Dedifferentiated amniotic fluid mesenchymal stem cell (primary cell): Measurements from ENCODE around the gene SSH2.

Experiments used
- DNase-seq: peaks from one replicate; pipeline ENCODE4 v3.0.0-alpha.2; 2016; ENCODE audit errors: extremely low spot score

SSH2 gene

GRCh38 chr17:29778956-29779811, 150.8 kb downstream of the SSH2 start:
- DNase-seq, result peak; percentile 59

GRCh38 chr17:29777663-29778062, 152.4 kb downstream of the SSH2 start:
- DNase-seq, result no peak

- no peak for DNase-seq
These were observed 154.0 kb downstream of the SSH2 start for GRCh38 chr17:29776026-29776425.

- DNase-seq, result no peak
These were observed 157.0 kb downstream of the SSH2 start for GRCh38 chr17:29772981-29773380.

- no peak for DNase-seq
These were observed 158.5 kb downstream of the SSH2 start for GRCh38 chr17:29771546-29771945.

- no peak for DNase-seq
These were observed 160.8 kb downstream of the SSH2 start for GRCh38 chr17:29769225-29769624.

- no peak for DNase-seq
These were observed 163.2 kb downstream of the SSH2 start for GRCh38 chr17:29766796-29767327.

- DNase-seq, result no peak
These were observed 165.3 kb downstream of the SSH2 start for GRCh38 chr17:29764748-29765147.

- no peak for DNase-seq
These were observed 165.8 kb downstream of the SSH2 start for GRCh38 chr17:29764217-29764616.

GRCh38 chr17:29763273-29763672, 166.8 kb downstream of the SSH2 start:
- DNase-seq, result no peak

GRCh38 chr17:29761040-29761761, 168.8 kb downstream of the SSH2 start:
- DNase-seq, result peak; percentile 68

- DNase-seq, result no peak
These were observed 169.6 kb downstream of the SSH2 start for GRCh38 chr17:29760279-29761039.

- no peak for DNase-seq
These were observed 171.8 kb downstream of the SSH2 start for GRCh38 chr17:29758255-29758654.

- no peak for DNase-seq
These were observed 172.2 kb downstream of the SSH2 start for GRCh38 chr17:29757788-29758187.

- no peak for DNase-seq
These were observed 176.1 kb downstream of the SSH2 start for GRCh38 chr17:29753845-29754439.

- DNase-seq, result no peak
These were observed 180.8 kb downstream of the SSH2 start for GRCh38 chr17:29749045-29749825.

GRCh38 chr17:29748400-29748799, 181.6 kb downstream of the SSH2 start:
- DNase-seq, result no peak

GRCh38 chr17:29747660-29748059, 182.4 kb downstream of the SSH2 start:
- no peak for DNase-seq

GRCh38 chr17:29746669-29747068, 183.4 kb downstream of the SSH2 start:
- no peak for DNase-seq

GRCh38 chr17:29744121-29744520, 185.9 kb downstream of the SSH2 start:
- DNase-seq, result no peak

GRCh38 chr17:29742210-29742513, 187.9 kb downstream of the SSH2 start:
- no peak for DNase-seq
